ENCODE measurements around the gene CEP85. TPM values are rescaled to one million over a fixed set of nuclear protein-coding genes. Genes with fewer than 3 reads are reported as not detected.
A peak's percentile ranks its signal among the peaks of the same experiment; 100 is the strongest.

Gene CEP85
- polyA plus RNA-seq, 3 donors, result 8.2 to 32.5 (median 10.9) TPM

DNA sequence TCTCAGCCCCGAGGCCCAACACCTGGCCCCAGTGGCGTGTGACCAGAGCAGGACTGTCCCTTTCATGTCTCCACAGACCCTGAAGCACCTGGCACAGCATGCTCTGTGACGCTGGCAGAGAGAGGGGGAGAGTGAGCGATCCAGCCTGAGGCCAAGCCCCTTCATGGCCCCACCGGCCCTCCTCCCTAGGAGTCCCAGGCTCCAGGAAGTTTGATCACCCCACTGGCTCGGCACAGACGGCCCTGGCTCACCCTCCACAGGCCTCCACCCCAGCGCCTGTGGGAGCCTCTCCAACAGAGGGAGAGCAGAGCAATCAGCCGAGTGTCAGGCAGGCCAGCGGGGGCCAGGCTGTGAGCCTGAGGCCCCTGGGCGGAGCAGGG is 56.9 kb downstream of the CEP85 start:
- H3K9me3 Mint-ChIP-seq, result no peaks in the 10 kb centered on the region
- peak overlapping the region; percentile 55 for H3K4me2 ChIP-seq (replicated peaks; ENCODE audit: extremely low read depth, low read length, poor library complexity, severe bottlenecking)
- H3K27me3 ChIP-seq (ENCODE audit: control insufficient read depth in 2 of 2, insufficient read depth in 2 of 2, low read length in 2 of 2), result no peaks in the 10 kb centered on the region
- H3K27me3 Mint-ChIP-seq (ENCODE audit: low read depth in 3 of 3), result peaks cover 0 to 8% (median 3%) of the 10 kb centered on the region in 3 donors
- no peak overlapping the region for H2AFZ ChIP-seq (ENCODE audit: insufficient read depth, low read depth, low read length, poor library complexity, severe bottlenecking)
- peak overlapping the region; percentile 92 for H3K9ac ChIP-seq (ENCODE audit: insufficient read depth, low read length, poor library complexity, severe bottlenecking)
- peaks cover 74% of the 10 kb centered on the region in 2 donors for H3K4me1 ChIP-seq (ENCODE audit: control insufficient read depth in 1 of 2, insufficient read depth in 2 of 2, low read length in 2 of 2)
- H4K20me1 ChIP-seq (ENCODE audit: insufficient read depth, low read length), result no peaks in the 10 kb centered on the region
- peaks cover 34% of the 10 kb centered on the region for H3K79me2 ChIP-seq (ENCODE audit: insufficient read depth, low read length)
- intact Hi-C loops (cut with micrococcal nuclease), result loop anchor here in 1 of 2 donors (1.0 kb wide), 1 partner anchor 16 kb away; no protein-coding TSS in a partner anchor
- WGBS (ENCODE audit: insufficient coverage), result 47% methylated on average over 6 of the region's 11 CpGs
- no peak for TF ChIP-seq CTCF (IDR thresholded peaks at IDR 0.05)
- peak overlapping the region; percentile 56 to 79 for H3K4me3 Mint-ChIP-seq
- H3K36me3 ChIP-seq (replicated peaks in 1 of 2; ENCODE audit: control insufficient read depth in 1 of 2, insufficient read depth in 2 of 2, low read length in 2 of 2), result peaks cover 26 to 39% of the 10 kb centered on the region in 2 donors
- no peaks in the 10 kb centered on the region for H3K9me3 ChIP-seq (replicated peaks in 1 of 2; ENCODE audit: control insufficient read depth in 1 of 2, insufficient read depth in 1 of 2, low read length in 2 of 2)
- no peak for DNase-seq
- H3K4me3 ChIP-seq (replicated peaks in 1 of 3; ENCODE audit: low read depth in 2 of 3, low read length in 3 of 3), result peak overlapping the region in 1 of 3 experiments; percentile 52
- peak overlapping the region; percentile 96 to 100 (median 100) for H3K27ac Mint-ChIP-seq
- peaks cover 79% of the 10 kb centered on the region for H3K4me1 Mint-ChIP-seq
- H3K27ac ChIP-seq (ENCODE audit: low read depth in 1 of 2, low read length in 2 of 2), result peak overlapping the region; percentile 99 to 100
- peaks cover 39 to 63% of the 10 kb centered on the region in 2 donors for H3K36me3 Mint-ChIP-seq

GRCh38 chr1:26291433-26291832 is 57.4 kb downstream of the CEP85 start:
- intact Hi-C loops (cut with micrococcal nuclease), result no loop called here
- Histone ChIP-seq H3K4me3 (replicated peaks in 1 of 3; ENCODE audit: low read depth in 2 of 3, low read length in 3 of 3) (peak overlapping the region in 1 of 3 experiments; percentile 52), H3K27me3 (ENCODE audit: control insufficient read depth in 2 of 2, insufficient read depth in 2 of 2, low read length in 2 of 2) (no peaks in the 10 kb centered on the region), H3K79me2 (ENCODE audit: insufficient read depth, low read length) (peaks cover 28% of the 10 kb centered on the region), H3K9me3 (replicated peaks in 1 of 2; ENCODE audit: control insufficient read depth in 1 of 2, insufficient read depth in 1 of 2, low read length in 2 of 2) (no peaks in the 10 kb centered on the region), H4K20me1 (ENCODE audit: insufficient read depth, low read length) (no peaks in the 10 kb centered on the region), H3K27ac (ENCODE audit: low read depth in 1 of 2, low read length in 2 of 2) (peak overlapping the region; percentile 99 to 100), H3K4me2 (replicated peaks; ENCODE audit: extremely low read depth, low read length, poor library complexity, severe bottlenecking) (peak overlapping the region; percentile 55), H2AFZ (ENCODE audit: insufficient read depth, low read depth, low read length, poor library complexity, severe bottlenecking) (no peak overlapping the region), H3K9ac (ENCODE audit: insufficient read depth, low read length, poor library complexity, severe bottlenecking) (peak overlapping the region; percentile 92), H3K36me3 (replicated peaks in 1 of 2; ENCODE audit: control insufficient read depth in 1 of 2, insufficient read depth in 2 of 2, low read length in 2 of 2) (peaks cover 31 to 45% of the 10 kb centered on the region in 2 donors), H3K4me1 (ENCODE audit: control insufficient read depth in 1 of 2, insufficient read depth in 2 of 2, low read length in 2 of 2) (peaks cover 68% of the 10 kb centered on the region in 2 donors)
- H3K9me3 Mint-ChIP-seq, result no peaks in the 10 kb centered on the region
- peaks cover 73% of the 10 kb centered on the region for H3K4me1 Mint-ChIP-seq
- peak overlapping the region; percentile 96 to 100 (median 100) for H3K27ac Mint-ChIP-seq
- TF ChIP-seq CTCF (IDR thresholded peaks at IDR 0.05), result no peak
- peak in 1 of 3 donors; percentile 5 for DNase-seq
- H3K4me3 Mint-ChIP-seq, result no peak overlapping the region
- H3K36me3 Mint-ChIP-seq, result peaks cover 45 to 68% of the 10 kb centered on the region in 2 donors
- peaks cover 0 to 8% (median 6%) of the 10 kb centered on the region in 3 donors for H3K27me3 Mint-ChIP-seq (ENCODE audit: low read depth in 3 of 3)
- WGBS (ENCODE audit: insufficient coverage), result 83% methylated on average over 3 of the region's 3 CpGs

Measured in CD14-positive monocyte (primary cell).